Esophagus squamous epithelium (tissue), 5 donors: ENCODE results near the gene MYL6. TPM values are rescaled to one million over a fixed set of nuclear protein-coding genes. Genes with fewer than 3 reads are reported as not detected.
"Not testable (repeated sequence)": the region's sequence is repeated elsewhere in the genome, so short reads cannot be mapped to it uniquely, and the experiment has no call there.

Experiments
- DNase-seq: peaks from one replicate; lab custom pipeline; 2025; lab: John Stamatoyannopoulos, UW
- H3K27ac ChIP-seq, 4 donors: fragments of 200-600 bp; sonication (generic); one replicate each; pipeline ENCODE4 v1.5.1; 2016 to 2019; ENCODE audit warnings: mild to moderate bottlenecking in 1 of 4
- H3K27me3 ChIP-seq, 4 donors: fragments of 200-600 bp; sonication (generic); 1 replicate in 3 of 4; 2 replicates in 1 of 4; pipeline versions ENCODE4 v1.5.1 to v1.6.0; 2017 to 2021; ENCODE audit warnings: antibody characterized with exemption in 1 of 4
- H3K36me3 ChIP-seq, 3 donors: fragments of 200-600 bp; sonication (generic); one replicate each; pipeline ENCODE4 v1.5.1; 2016 to 2019
- H3K4me1 ChIP-seq, 3 donors: fragments of 200-600 bp; sonication (generic); one replicate each; pipeline ENCODE4 v1.5.1; 2017 to 2019
- H3K4me3 ChIP-seq, 4 donors: fragments of 200-600 bp; sonication (generic); 1 replicate in 3 of 4; 2 replicates in 1 of 4; pipeline ENCODE4 v1.5.1; 2016 to 2019; ENCODE audit warnings: mild to moderate bottlenecking in 2 of 4, moderate library complexity in 1 of 4
- H3K9me3 ChIP-seq, 3 donors: fragments of 200-600 bp; sonication (generic); one replicate each; pipeline ENCODE4 v1.5.1; 2016 to 2019
- CTCF ChIP-seq, 6 experiments: fragments of 450-650 bp in 4 of 6; fragments of 200-600 bp in 2 of 6; sonication (generic) in 2 of 6; IDR thresholded peaks; one replicate each; pipeline ENCODE4 v1.5.1; 2016 to 2019; ENCODE audit warnings: antibody characterized with exemption in 6 of 6, mild to moderate bottlenecking in 4 of 6, moderate library complexity in 4 of 6
- POLR2A ChIP-seq, 4 donors: fragments of 450-650 bp; IDR thresholded peaks; one replicate each; pipeline ENCODE4 v1.6.1; 2017; ENCODE audit warnings: antibody characterized with exemption in 4 of 4, mild to moderate bottlenecking in 4 of 4, moderate library complexity in 3 of 4
- WGBS, 2 donors: methylation state at CpG; one replicate each; pipeline ENCODE4 v1.1.5; 2018; 5-methylcytosine and 5-hydroxymethylcytosine counted together
- intact Hi-C: fragments of 100-400 bp; cut with DNase I; formaldehyde crosslinking; loops from one replicate; pipeline ENCODE4 v1.15.0; 2022
- total RNA-seq, 4 donors: library from RNA; depleted of rRNA; stranded (reverse); fragments of >200 nt; gene quantifications; one replicate each; pipeline ENCODE4 v1.1.0, GENCODE V29; 2016
- donor health status: DM: yes; HTN: yes; CAD: no.

The MYL6 gene
- total RNA-seq, 4 donors from 2014 or later = 1,011 to 2,279 (median 1,490) TPM

- WGBS, 2 donors = 0% methylated on average over 32 to 33 of the region's 34 CpGs
Measured at GRCh38 chr12:56116267-56117081, 41.7 kb upstream of the MYL6 start, which contains the start of gene RPL41. Gene RPL41 (plus strand): TSS chr12:56116633.

GRCh38 chr12:56117082-56117706 is 41.0 kb upstream of the MYL6 start:
- DNase-seq, intact Hi-C loops, H3K9me3 ChIP-seq, H3K27me3 ChIP-seq: not testable (repeated sequence)
- H3K4me1 ChIP-seq = peaks cover 16 to 45% (median 24%) of the 10 kb centered on the region in 3 donors
- peak overlapping the region; percentile 88 to 98 (median 94) for H3K27ac ChIP-seq
- WGBS, 2 donors = 1 to 3% methylated on average over 12 to 15 of the region's 16 CpGs
- peaks cover 4 to 41% (median 21%) of the 10 kb centered on the region in 3 donors for H3K36me3 ChIP-seq
- H3K4me3 ChIP-seq = peak overlapping the region; percentile 46 to 76 (median 70)

More at GRCh38 chr12:56116267-56117081, 41.7 kb upstream of the MYL6 start, which contains the start of gene RPL41:
- peak within 1 kb of the TSS; percentile 46 to 76 (median 70) for H3K4me3 ChIP-seq
- no peaks in the 10 kb centered on the region for H3K9me3 ChIP-seq
- peak within 1 kb of the TSS; percentile 88 to 98 (median 94) for H3K27ac ChIP-seq
- peak; percentile 58 for DNase-seq
- H3K4me1 ChIP-seq = peaks cover 16 to 42% (median 24%) of the 10 kb centered on the region in 3 donors
- H3K27me3 ChIP-seq = no peaks in the 10 kb centered on the region
- intact Hi-C loops = no loop called here
- TF ChIP-seq CTCF (IDR thresholded peaks at IDR 0.05) = peak in 1 of 6 experiments; percentile 25
- peak in 3 of 4 donors; percentile 81 to 97 (median 95) for TF ChIP-seq POLR2A (IDR thresholded peaks at IDR 0.05)
- peaks cover 9 to 44% (median 25%) of the 10 kb centered on the region in 3 donors for H3K36me3 ChIP-seq

DNA sequence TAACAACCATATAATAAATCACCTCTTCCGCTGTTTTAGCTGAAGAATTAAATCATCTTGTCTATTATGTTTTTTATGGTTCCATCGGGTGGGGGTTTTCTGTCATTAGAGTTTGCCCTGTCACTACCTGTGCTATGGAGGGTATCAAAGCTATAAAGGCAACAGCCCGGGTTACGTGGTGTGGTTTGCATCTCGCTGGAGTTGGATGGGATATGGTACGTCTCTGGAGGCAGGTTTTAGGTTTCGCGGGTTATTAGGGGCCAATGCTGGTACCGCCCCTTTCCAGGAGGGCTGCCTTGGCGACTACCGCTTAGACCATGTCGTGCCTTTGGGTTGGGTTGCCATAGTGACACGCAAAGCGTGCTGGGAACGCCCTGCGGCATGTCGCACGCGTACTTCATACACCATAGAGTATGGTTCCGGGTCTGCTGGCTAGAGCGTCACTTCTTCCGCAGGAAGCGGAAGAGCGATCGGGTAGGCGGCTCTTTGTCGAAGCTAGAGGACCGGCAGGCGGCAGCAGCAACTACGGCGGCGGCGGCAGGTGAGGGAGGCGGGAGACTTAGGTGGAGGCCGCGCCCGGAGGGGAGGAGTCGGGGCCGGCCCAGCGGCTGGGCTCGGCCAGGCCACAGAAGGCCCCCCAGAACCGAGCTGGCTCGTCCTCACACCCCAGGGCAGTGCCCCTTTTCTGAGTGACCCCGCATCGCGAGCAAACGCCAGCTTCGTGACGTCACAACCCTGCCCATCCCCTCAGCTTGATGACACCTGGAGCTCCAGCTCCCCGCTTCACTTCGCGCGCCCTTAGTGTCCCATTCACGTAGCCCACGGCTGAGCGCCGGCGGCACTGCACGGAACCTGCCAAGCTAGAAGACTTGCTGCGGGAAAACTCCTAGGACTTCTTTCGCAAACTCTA is 40.1 kb upstream of the MYL6 start, which contains the start of gene ZC3H10:
ZC3H10 (plus strand) TSS at position 489 of the 910 bp plus-strand sequence. CDS start 2,297 bp downstream, outside the sequence.
- Histone ChIP-seq H3K4me1 (peaks cover 16 to 45% (median 24%) of the 10 kb centered on the region in 3 donors), H3K36me3 (peaks cover 4 to 33% (median 13%) of the 10 kb centered on the region in 3 donors), H3K27ac (peak within 1 kb of the TSS; percentile 92 to 98 (median 94)), H3K9me3 (no peaks in the 10 kb centered on the region), H3K4me3 (peak within 1 kb of the TSS; percentile 46 to 76 (median 70)), H3K27me3 (no peaks in the 10 kb centered on the region)
- peak; percentile 90 for DNase-seq
- 0 to 1% methylated on average over 13 to 22 of the region's 61 CpGs for WGBS, 2 donors
- intact Hi-C loops = no loop called here
- TF ChIP-seq POLR2A (IDR thresholded peaks at IDR 0.05) = peak in 3 of 4 donors; percentile 80 to 93 (median 85)
- TF ChIP-seq CTCF (IDR thresholded peaks at IDR 0.05) = peak; percentile 27 to 78 (median 59)

GRCh38 chr12:56118688-56119357 is 39.3 kb upstream of the MYL6 start:
- Histone ChIP-seq H3K4me1 (peaks cover 16 to 45% (median 24%) of the 10 kb centered on the region in 3 donors), H3K4me3 (peak overlapping the region; percentile 46 to 76 (median 70)), H3K27me3 (no peaks in the 10 kb centered on the region), H3K27ac (peak overlapping the region; percentile 92 to 98 (median 94)), H3K36me3 (peaks cover 4 to 25% (median 12%) of the 10 kb centered on the region in 3 donors), H3K9me3 (no peaks in the 10 kb centered on the region)
- TF ChIP-seq POLR2A (IDR thresholded peaks at IDR 0.05) (no peak), CTCF (IDR thresholded peaks at IDR 0.05) (no peak)
- intact Hi-C loops = no loop called here
- DNase-seq = no peak
- 3 to 9% methylated on average over 13 of the region's 13 CpGs for WGBS, 2 donors
